OCI-LY1 (cell line): Measurements from ENCODE around the gene C19orf53.

Experiments used
- H2AFZ ChIP-seq: fragments of 200-600 bp; sonication (generic), shearing (Covaris generic); 2 replicates; pipeline ENCODE4 v1.6.0; 2014; ENCODE audit warnings: antibody characterized with exemption, mild to moderate bottlenecking, low read length
- H3F3A ChIP-seq: fragments of 200-600 bp; sonication (generic), shearing (Covaris generic); 2 replicates; pipeline ENCODE4 v1.6.0; 2014; ENCODE audit warnings: mild to moderate bottlenecking, antibody characterized with exemption, low read length, moderate library complexity; ENCODE audit not compliant: insufficient read depth
- H3K27ac ChIP-seq: fragments of 200-600 bp; sonication (generic); 2 replicates; pipeline ENCODE4 v1.5.1; 2014; ENCODE audit warnings: low read length, mixed run types, mild to moderate bottlenecking, low read depth; ENCODE audit not compliant: poor library complexity, severe bottlenecking
- H3K27me3 ChIP-seq: fragments of 200-600 bp; sonication (generic); 2 replicates; pipeline ENCODE4 v1.6.0; 2014; ENCODE audit warnings: antibody characterized with exemption, mild to moderate bottlenecking, low read length, moderate library complexity; ENCODE audit not compliant: insufficient read depth
- H3K36me3 ChIP-seq: fragments of 200-600 bp; sonication (generic); 2 replicates; pipeline ENCODE4 v1.6.1; 2014; ENCODE audit warnings: mild to moderate bottlenecking, antibody characterized with exemption, low read length, moderate library complexity, mixed read lengths; ENCODE audit not compliant: insufficient read depth
- H3K4me1 ChIP-seq: fragments of 200-600 bp; sonication (generic); 2 replicates; pipeline ENCODE4 v1.5.1; 2014; ENCODE audit warnings: mild to moderate bottlenecking, low read length, moderate library complexity; ENCODE audit not compliant: insufficient read depth, severe bottlenecking
- H3K4me2 ChIP-seq: fragments of 200-600 bp; sonication (generic), shearing (Covaris generic); 2 replicates; pipeline ENCODE4 v1.6.1; 2014; ENCODE audit warnings: low read length
- H3K4me3 ChIP-seq: fragments of 200-600 bp; sonication (generic); 2 replicates; pipeline ENCODE4 v1.5.1; 2014; ENCODE audit warnings: low read length, low read depth, mild to moderate bottlenecking, mixed read lengths; ENCODE audit not compliant: poor library complexity, severe bottlenecking
- H3K79me2 ChIP-seq: fragments of 200-600 bp; shearing (Covaris generic); 2 replicates; pipeline ENCODE4 v1.6.1; 2016; ENCODE audit warnings: mixed run types, low read length, mixed read lengths; ENCODE audit not compliant: insufficient read depth
- H3K9ac ChIP-seq: fragments of 200-600 bp; sonication (generic), shearing (Covaris generic); 2 replicates; pipeline ENCODE4 v1.6.1; 2014; ENCODE audit warnings: mild to moderate bottlenecking, low read length, mixed read lengths
- H3K9me2 ChIP-seq: fragments of 200-600 bp; sonication (generic), shearing (Covaris generic); 2 replicates; pipeline ENCODE4 v1.6.1; 2014; ENCODE audit warnings: low read depth, mild to moderate bottlenecking, low read length, mixed read lengths
- H3K9me3 ChIP-seq: fragments of 200-600 bp; shearing (Covaris generic); 2 replicates; pipeline ENCODE4 v1.6.1; 2014; ENCODE audit warnings: low read length, mixed read lengths
- H4K20me1 ChIP-seq: fragments of 200-600 bp; sonication (generic), shearing (Covaris generic); 2 replicates; pipeline ENCODE4 v1.6.0; 2016; ENCODE audit warnings: mild to moderate bottlenecking, low read length; ENCODE audit not compliant: insufficient read depth
- CTCF ChIP-seq: fragments of 200-600 bp; sonication (generic), shearing (Covaris generic); IDR thresholded peaks from 2 replicates; pipeline ENCODE4 v1.5.1; 2017; ENCODE audit warnings: mild to moderate bottlenecking, antibody characterized with exemption, low read length, moderate library complexity, mixed read lengths
- EZH2 ChIP-seq: fragments of 200-600 bp; sonication (generic), shearing (Covaris generic); IDR thresholded peaks from 2 replicates; pipeline ENCODE4 v1.8.0; 2017; ENCODE audit warnings: borderline replicate concordance, mixed run types, mild to moderate bottlenecking, antibody characterized with exemption, low read length, moderate library complexity, mixed read lengths

Gene C19orf53

GRCh38 chr19:13823901-13824300, 49.6 kb downstream of the C19orf53 start:
- H3K4me2 ChIP-seq: no peak overlapping the region
- H3K4me3 ChIP-seq: no peak overlapping the region
- H3K4me1 ChIP-seq: peaks cover 9% of the 10 kb centered on the region
- peaks cover 6% of the 10 kb centered on the region; the same call in 1 of the 2 replicates for H3K27me3 ChIP-seq
- no peaks in the 10 kb centered on the region for H3K9me2 ChIP-seq
- H2AFZ ChIP-seq: no peak overlapping the region
- no peaks in the 10 kb centered on the region for H3F3A ChIP-seq
- no peak for TF ChIP-seq EZH2
- TF ChIP-seq CTCF: no peak
- no peaks in the 10 kb centered on the region for H3K79me2 ChIP-seq
- no peak overlapping the region for H3K27ac ChIP-seq
- no peaks in the 10 kb centered on the region for H3K9me3 ChIP-seq
- H3K9ac ChIP-seq: no peak overlapping the region
- H3K36me3 ChIP-seq: no peaks in the 10 kb centered on the region
- H4K20me1 ChIP-seq: no peaks in the 10 kb centered on the region

- H3K79me2 ChIP-seq: no peaks in the 10 kb centered on the region
- no peak overlapping the region for H3K27ac ChIP-seq
- peaks cover 9% of the 10 kb centered on the region for H3K4me1 ChIP-seq
- no peaks in the 10 kb centered on the region for H3F3A ChIP-seq
- no peaks in the 10 kb centered on the region for H4K20me1 ChIP-seq
- H3K4me2 ChIP-seq: no peak overlapping the region
- no peaks in the 10 kb centered on the region for H3K36me3 ChIP-seq
- TF ChIP-seq EZH2: no peak
- no peak for TF ChIP-seq CTCF
- H2AFZ ChIP-seq: no peak overlapping the region
- no peaks in the 10 kb centered on the region for H3K9me2 ChIP-seq
- no peak overlapping the region for H3K4me3 ChIP-seq
- no peak overlapping the region for H3K9ac ChIP-seq
- H3K9me3 ChIP-seq: no peaks in the 10 kb centered on the region
- peaks cover 6% of the 10 kb centered on the region; the same call in 1 of the 2 replicates for H3K27me3 ChIP-seq
Observed at GRCh38 chr19:13824703-13825102, 50.4 kb downstream of the C19orf53 start.

GRCh38 chr19:13825489-13826441, 51.5 kb downstream of the C19orf53 start:
- Histone ChIP-seq H2AFZ (no peak overlapping the region), H3K27ac (no peak overlapping the region), H3K79me2 (no peaks in the 10 kb centered on the region), H3K9ac (no peak overlapping the region), H3K27me3 (peaks cover 6% of the 10 kb centered on the region; the same call in 1 of the 2 replicates), H3K9me3 (no peaks in the 10 kb centered on the region), H4K20me1 (no peaks in the 10 kb centered on the region), H3K4me1 (peaks cover 9% of the 10 kb centered on the region), H3F3A (no peaks in the 10 kb centered on the region), H3K9me2 (no peaks in the 10 kb centered on the region), H3K4me3 (no peak overlapping the region), H3K4me2 (no peak overlapping the region), H3K36me3 (no peaks in the 10 kb centered on the region)
- TF ChIP-seq CTCF: no peak
- no peak for TF ChIP-seq EZH2
